KMS-11 (cell line): ENCODE measurements around the gene RBCK1.
"Not testable (repeated sequence)": the region's sequence is repeated elsewhere in the genome, so short reads cannot be mapped to it uniquely, and the experiment has no call there.

Experiments
- H2AFZ ChIP-seq: fragments of 200-600 bp; sonication (generic); 2 replicates; pipeline ENCODE4 v1.6.1; 2016; ENCODE audit warnings: antibody characterized with exemption, mixed run types, low read depth
- H3K27ac ChIP-seq: fragments of 200-600 bp; sonication (generic); 2 replicates; pipeline ENCODE4 v1.6.1; 2016; ENCODE audit warnings: mild to moderate bottlenecking, mixed run types
- H3K27me3 ChIP-seq: fragments of 200-600 bp; sonication (generic); 2 replicates; pipeline ENCODE4 v1.6.1; 2017; ENCODE audit warnings: mild to moderate bottlenecking, low read depth, mixed run types, moderate library complexity; ENCODE audit not compliant: insufficient read depth
- H3K36me3 ChIP-seq: fragments of 200-600 bp; sonication (generic); 2 replicates; pipeline ENCODE4 v1.6.1; 2017; ENCODE audit warnings: mild to moderate bottlenecking, mixed run types; ENCODE audit not compliant: insufficient read depth
- H3K4me1 ChIP-seq: fragments of 200-600 bp; sonication (generic); 2 replicates; pipeline ENCODE4 v1.6.1; 2016; ENCODE audit warnings: mild to moderate bottlenecking, low read depth, mixed run types; ENCODE audit not compliant: poor library complexity, severe bottlenecking
- H3K4me2 ChIP-seq: fragments of 200-600 bp; sonication (generic); 2 replicates; pipeline ENCODE4 v1.7.0; 2016; ENCODE audit warnings: mild to moderate bottlenecking, mixed run types
- H3K4me3 ChIP-seq: fragments of 200-600 bp; sonication (generic); IDR thresholded peaks from 2 replicates; pipeline ENCODE4 v1.6.1; 2017; ENCODE audit warnings: low read depth, low read length, mixed read lengths; ENCODE audit not compliant: insufficient read depth
- H3K79me2 ChIP-seq: fragments of 200-600 bp; sonication (generic); 2 replicates; pipeline ENCODE4 v1.6.1; 2016; ENCODE audit warnings: low read depth, mixed run types; ENCODE audit not compliant: insufficient read depth
- H3K9ac ChIP-seq: fragments of 200-600 bp; sonication (generic); 2 replicates; pipeline ENCODE4 v1.6.1; 2016; ENCODE audit warnings: mild to moderate bottlenecking, mixed run types
- H4K20me1 ChIP-seq: fragments of 200-600 bp; sonication (generic); 2 replicates; pipeline ENCODE4 v1.6.1; 2016; ENCODE audit warnings: mild to moderate bottlenecking, mixed run types; ENCODE audit not compliant: insufficient read depth
- CTCF ChIP-seq: fragments of 200-600 bp; sonication (generic); conservative IDR thresholded peaks from 2 replicates; pipeline ENCODE4 v1.6.1; 2017; ENCODE audit warnings: low read depth, mild to moderate bottlenecking, antibody characterized with exemption, low read length, moderate library complexity, mixed read lengths

Gene RBCK1

DNA sequence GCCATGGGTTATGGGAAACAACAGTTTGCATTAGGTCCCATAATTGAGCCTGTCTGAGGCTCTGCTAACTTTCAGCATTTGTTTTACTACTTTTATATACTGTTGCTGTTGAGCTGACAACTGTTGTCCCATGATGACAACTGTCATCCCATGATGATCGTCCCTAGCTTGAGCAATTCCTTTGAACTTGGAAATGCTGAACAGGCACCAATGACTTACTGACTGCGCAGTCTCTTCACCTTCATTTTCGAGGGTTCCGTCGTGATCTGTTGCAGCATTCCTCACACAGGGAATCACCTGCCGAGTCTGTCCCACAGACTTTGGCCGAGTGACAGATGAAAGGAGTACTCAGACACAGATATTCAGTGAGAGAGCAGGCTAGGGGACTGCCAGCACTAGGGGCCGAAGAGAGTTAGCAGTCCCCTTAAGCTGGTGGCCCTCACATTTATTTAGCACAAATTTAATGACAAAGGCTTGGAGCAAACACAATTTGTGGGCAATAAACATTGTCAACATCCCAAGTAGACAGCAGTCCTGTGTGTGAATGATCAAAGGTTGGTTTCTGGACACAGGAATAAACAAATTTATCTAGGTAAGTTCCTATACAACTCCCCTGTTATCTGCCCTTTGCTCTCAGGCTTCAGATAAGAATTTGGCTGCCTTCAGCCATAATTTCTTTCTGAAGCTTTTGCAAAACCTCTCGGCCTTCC, 64.2 kb downstream of the RBCK1 start:
- H3K4me1 ChIP-seq = no peaks in the 10 kb centered on the region
- no peaks in the 10 kb centered on the region for H3K79me2 ChIP-seq
- H2AFZ ChIP-seq = no peak overlapping the region
- TF ChIP-seq CTCF = no peak
- H3K4me2 ChIP-seq = no peak overlapping the region
- no peaks in the 10 kb centered on the region for H4K20me1 ChIP-seq
- H3K9ac ChIP-seq = no peak overlapping the region
- H3K36me3 ChIP-seq = no peaks in the 10 kb centered on the region
- no peaks in the 10 kb centered on the region for H3K27me3 ChIP-seq
- H3K27ac ChIP-seq = no peak overlapping the region
- H3K4me3 ChIP-seq = no peak overlapping the region

DNA sequence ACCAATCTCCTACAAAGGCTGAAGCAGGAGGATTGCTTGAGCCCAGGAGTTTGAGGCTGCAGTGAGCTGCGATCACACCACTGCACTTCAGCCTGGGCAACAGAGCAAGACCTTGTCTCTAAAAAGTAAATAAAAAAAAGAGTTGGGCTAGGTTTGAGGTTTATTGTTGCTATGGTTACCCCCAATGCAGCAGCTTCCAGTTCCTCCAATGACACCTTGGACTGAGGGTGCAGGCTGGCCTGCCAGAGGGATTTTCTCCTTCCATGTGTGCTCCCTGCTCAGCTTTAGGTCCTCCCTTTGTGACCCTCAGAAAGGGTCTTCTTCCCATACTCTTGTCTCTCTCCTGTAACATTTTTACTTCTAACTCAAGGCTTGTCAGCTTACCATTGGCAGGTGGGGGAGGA, 64.8 kb downstream of the RBCK1 start:
- no peaks in the 10 kb centered on the region for H3K79me2 ChIP-seq
- no peak overlapping the region for H3K27ac ChIP-seq
- H3K4me1 ChIP-seq = no peaks in the 10 kb centered on the region
- H4K20me1 ChIP-seq = no peaks in the 10 kb centered on the region
- no peak overlapping the region for H2AFZ ChIP-seq
- H3K4me3 ChIP-seq = no peak overlapping the region
- H3K36me3 ChIP-seq = no peaks in the 10 kb centered on the region
- no peak for TF ChIP-seq CTCF
- H3K4me2 ChIP-seq = no peak overlapping the region
- no peak overlapping the region for H3K9ac ChIP-seq
- H3K27me3 ChIP-seq = no peaks in the 10 kb centered on the region

DNA sequence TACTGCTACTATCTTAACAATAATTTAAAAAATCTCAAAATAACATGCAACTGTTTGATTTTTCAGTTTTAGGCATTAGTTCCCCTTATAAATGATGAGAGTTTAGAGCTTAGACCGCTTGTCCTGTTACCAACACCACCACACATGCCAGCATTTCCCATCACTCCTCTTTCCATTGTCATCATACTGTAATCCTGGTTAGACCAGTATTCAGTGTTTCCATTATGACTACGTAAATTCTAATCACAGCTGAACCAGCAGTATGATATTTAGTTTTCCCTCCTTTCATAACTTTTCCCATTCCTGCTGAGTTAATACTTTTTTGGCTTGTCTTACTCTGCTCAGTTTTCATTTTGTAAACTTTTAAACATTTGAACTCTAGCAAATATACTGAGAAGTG, 66.5 kb downstream of the RBCK1 start:
- TF ChIP-seq CTCF = no peak
- no peak overlapping the region for H3K9ac ChIP-seq
- no peak overlapping the region for H3K27ac ChIP-seq
- no peak overlapping the region for H3K4me3 ChIP-seq
- H4K20me1 ChIP-seq = no peaks in the 10 kb centered on the region
- H3K4me2 ChIP-seq = no peak overlapping the region
- no peaks in the 10 kb centered on the region for H3K4me1 ChIP-seq
- H2AFZ ChIP-seq = no peak overlapping the region
- no peaks in the 10 kb centered on the region for H3K36me3 ChIP-seq
- H3K27me3 ChIP-seq = no peaks in the 10 kb centered on the region
- H3K79me2 ChIP-seq = no peaks in the 10 kb centered on the region

DNA sequence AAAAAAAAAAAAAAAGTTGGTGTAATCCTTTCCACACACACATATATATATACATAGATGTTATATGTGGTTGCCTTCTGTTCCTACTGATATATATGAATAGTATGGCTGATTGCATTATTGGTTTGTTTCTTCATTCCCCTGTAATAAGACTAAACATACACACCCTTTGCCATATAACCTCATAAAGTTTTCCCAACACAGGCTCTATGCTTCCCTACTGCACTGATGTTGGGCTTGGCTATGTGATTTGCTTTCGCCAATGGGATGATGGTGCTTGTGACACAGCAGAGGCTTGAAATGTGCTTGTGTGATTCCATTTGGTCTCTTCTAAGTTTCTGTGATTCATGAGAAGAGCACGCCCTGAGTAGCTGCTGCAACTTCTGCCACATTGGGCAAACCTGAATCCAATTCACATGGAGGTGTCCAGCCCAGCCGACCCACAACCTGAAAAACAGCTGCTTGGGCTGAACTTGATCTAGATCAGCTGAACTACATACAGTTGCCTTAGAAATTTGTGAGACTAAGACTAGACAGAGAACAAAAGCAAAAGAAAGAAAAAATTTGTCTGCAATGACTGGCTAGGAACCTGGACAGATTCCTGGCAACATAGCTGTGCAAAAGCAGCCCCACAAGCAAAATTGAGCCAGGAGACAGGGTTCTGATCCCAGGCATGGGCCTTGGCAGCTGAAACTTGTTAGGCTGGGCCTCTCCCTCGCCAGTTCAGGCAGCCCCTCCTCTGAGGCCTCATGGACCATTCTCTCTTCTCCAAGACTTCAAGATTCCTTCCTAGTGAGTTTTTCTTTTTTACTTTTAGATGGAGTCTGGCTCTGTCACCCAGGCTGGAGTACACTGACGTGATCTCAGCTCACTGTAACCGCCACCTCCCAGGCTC, 67.6 kb downstream of the RBCK1 start:
- no peak overlapping the region for H3K4me3 ChIP-seq
- no peaks in the 10 kb centered on the region for H4K20me1 ChIP-seq
- H3K9ac ChIP-seq = no peak overlapping the region
- H3K36me3 ChIP-seq = no peaks in the 10 kb centered on the region
- no peaks in the 10 kb centered on the region for H3K79me2 ChIP-seq
- H3K4me2 ChIP-seq = no peak overlapping the region
- no peak for TF ChIP-seq CTCF
- H3K27ac ChIP-seq = no peak overlapping the region
- no peaks in the 10 kb centered on the region for H3K4me1 ChIP-seq
- no peaks in the 10 kb centered on the region for H3K27me3 ChIP-seq
- no peak overlapping the region for H2AFZ ChIP-seq

GRCh38 chr20:476561-477249, 68.6 kb downstream of the RBCK1 start:
- H3K4me1 ChIP-seq, H3K79me2 ChIP-seq, H3K4me3 ChIP-seq, H3K36me3 ChIP-seq, H2AFZ ChIP-seq, H3K9ac ChIP-seq, H3K27ac ChIP-seq, H3K27me3 ChIP-seq, H3K4me2 ChIP-seq, H4K20me1 ChIP-seq: not testable (repeated sequence)
